ENCODE results near the gene MIEF1. TPM values are rescaled to one million over a fixed set of nuclear protein-coding genes. Genes with fewer than 3 reads are reported as not detected.

The MIEF1 gene
- total RNA-seq, 1 experiment from 2014 or later = 19.8 TPM

DNA sequence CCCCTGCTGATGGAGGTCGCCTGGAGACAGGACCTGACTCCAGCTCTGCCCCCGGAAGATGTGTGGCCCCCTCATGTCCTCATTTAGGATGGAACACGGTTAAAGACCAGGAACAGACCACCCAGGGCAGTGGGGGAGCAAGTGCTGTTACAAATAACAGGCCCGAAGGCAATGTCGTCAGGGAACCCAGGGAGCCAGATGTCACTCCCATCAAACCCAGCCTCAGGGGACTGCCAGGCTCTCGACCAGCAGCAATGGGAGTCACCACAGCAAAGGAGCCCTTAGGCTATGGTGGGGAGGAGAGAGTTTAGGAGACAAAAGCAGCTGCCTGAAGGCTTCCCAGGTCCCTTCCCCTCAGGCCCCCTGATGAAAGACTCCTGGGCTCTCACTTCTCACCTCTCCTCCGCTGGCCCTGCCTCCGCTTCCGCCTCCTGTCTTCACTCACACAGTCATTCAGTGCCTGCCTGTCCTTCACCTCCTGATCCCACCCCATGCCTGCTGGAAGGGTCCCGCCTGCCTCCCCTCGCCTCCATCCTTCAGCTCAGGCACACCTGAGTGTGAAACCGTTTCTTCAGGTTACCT lies 26.1 kb downstream of the MIEF1 start:
- DNase-seq (ENCODE audit: low spot score) = no peak

DNA sequence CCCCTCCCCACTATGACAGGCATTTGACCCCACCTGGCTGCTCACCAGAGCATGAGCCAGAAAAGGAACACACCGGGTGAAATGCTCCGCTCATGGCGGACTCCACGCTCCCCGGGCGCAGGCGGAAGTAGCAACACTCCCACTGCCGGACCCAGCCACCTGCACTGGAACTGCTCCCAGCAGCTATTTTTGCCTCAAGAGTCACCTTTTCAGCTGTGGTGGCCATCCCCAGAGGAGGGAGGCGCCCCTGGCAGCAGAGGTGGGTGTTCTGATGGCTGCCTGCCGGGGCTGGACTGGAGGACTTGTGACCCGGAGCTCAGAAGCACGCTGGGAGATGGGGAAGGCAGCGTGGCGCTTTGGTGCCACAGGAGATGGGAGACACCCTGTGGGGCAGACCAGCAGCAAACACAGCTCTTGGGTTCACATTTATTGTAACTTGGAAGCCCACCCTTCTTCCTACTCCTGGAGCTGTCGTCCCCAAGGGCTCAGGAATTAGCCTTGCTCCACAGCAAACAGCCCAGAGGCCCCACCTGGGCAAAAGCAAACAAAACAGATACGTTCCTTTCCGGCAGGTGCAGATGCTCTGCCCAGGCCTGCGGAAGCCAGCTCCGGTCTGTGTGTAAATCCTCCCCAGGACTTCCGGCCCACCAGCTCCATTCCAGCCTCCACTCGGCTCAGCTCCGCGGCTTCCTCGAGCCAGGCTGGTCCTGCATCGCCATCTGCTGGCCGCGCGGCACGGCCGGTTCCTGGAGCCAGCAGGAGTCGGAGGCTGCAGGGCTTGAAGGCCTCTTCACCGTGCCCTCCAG lies 26.8 kb downstream of the MIEF1 start:
- peak; percentile 87 for DNase-seq (ENCODE audit: low spot score)

DNA sequence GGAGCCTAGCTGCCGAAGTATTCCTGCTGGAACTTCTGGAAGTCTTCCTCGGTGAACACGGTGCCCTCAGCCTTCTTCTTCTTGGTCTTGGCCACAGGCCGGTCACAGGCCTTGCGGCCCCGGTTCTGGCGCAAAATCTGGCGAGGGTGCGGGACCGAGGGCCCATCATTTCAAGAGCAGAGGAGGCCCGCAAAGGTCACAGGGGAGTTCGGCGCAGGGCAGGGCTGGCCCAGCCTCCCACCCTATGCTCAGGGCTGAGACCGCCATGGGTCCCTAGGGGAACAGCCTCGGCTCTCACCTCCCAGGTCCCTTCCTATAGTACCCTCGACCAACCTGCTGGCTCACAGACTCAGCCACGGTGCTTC lies 27.4 kb downstream of the MIEF1 start:
- no peak for DNase-seq (ENCODE audit: low spot score)

DNA sequence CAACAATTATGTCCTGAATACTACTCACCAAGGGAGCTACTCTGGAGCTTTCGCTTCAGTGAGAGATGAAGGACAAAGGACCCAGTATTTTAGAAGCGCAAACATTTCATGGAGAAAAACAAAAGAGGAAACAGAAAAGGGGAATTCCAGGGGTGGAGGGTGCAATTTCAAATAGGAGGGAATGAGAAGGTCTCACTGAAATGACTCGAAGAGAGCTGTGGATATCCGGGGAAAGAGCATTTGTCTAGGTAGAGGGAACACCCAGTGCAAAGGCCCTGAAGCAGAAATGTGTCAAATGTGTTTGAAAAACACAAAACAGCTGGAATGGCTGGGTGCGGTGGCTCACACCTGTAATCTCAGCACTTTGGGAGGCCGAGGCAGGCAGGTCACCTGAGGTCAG lies 28.0 kb downstream of the MIEF1 start:
- DNase-seq (ENCODE audit: low spot score) = no peak

DNA sequence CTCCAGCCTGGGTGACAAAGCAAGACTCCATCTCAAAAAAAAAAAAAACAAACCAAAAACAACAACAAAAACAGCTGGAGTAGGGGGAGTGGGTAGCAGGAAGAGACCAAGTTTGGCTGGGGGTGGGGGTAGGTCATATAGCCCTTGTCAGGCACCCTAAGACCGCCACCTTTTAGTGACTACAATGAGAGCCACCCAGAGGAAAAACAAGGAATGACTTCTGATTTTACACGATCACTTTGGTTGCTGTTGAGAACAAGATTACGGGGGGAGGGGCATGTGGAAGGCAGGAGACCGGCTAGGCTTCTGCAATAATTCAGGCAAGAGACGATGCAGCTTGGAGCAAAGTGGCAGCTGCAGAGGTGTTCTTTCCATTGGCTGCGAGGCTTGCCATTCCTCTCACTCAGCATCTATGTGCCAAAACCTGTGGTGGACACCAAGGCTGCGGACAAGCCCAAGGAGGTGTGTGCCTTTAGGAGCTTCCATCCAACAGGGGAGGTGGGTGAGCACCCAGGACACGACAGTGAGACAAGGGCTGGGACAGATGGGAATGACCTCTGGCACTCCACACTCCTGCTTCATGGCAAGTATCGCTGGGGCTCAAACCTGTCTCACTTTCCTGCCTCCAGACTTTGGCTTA lies 28.7 kb downstream of the MIEF1 start:
- peak; percentile 53 for DNase-seq (ENCODE audit: low spot score)

DNA sequence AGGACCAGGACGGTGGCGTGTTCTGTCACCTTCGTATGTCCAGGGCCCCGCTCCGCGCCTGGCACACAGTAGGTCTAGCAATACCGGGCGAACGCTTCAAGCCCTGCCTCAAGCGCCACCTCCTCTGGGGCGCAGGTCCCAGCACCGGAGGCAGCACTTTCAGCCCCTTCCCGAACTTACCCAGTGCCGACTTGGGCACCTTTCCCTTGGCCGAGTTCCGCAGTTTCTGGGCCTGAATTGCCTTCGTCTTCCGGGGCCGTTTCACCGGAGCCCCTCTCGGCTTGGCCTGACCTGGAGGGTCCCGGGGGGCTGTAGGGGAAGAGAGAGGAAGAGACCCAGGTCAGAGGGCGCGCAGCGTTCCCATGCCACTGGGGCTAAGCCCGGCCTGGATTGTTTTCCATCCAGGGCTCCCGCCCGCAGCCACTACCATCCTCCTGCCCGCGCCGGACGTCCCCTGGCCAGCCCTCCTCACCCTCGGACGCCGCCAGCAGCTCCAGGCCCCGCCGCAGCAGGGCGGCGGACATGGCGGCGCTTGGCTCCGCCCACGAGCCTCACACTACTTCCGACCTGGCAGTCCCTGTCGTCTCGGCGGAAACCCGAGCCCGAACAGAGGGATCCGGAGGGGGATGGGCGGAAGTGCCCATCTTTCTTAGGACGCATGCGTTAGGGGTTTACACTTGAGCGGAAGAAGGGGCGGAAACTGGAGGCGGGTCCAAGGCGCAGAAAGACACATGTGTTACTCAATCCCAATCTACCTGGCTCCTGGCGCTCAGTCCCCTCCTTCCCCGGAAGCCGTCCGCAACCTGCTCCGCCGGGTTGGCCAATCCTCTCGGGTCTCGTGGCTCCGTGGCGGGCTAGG lies 30.4 kb downstream of the MIEF1 start, which contains the start of gene RPS19BP1:
TSS of gene RPS19BP1 (minus strand) at position 534 of the 859 bp plus-strand sequence. CDS start at position 524, 10 bp downstream.
- peak; percentile 100 for DNase-seq (ENCODE audit: low spot score)

DNA sequence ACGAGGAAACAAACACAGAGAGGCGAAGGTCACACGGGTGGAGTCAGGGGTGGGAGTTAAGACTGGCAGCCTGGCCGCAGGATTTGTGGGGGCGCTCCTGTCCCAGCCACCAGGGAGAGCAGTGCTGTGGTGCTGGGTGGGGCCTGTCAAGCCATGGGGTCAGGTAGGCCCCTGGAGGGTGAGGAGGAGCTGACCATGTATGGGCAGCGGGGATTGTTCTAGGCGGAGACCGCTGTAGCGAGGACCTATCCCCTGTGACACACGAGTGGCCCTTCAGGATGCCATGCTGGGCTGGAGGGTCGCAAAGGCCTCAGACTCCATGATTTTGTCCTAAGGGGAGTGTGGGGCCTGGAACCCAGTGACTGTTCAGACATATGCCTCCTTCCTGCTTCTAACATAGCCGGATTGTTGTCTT lies 32.0 kb downstream of the MIEF1 start:
- DNase-seq (ENCODE audit: low spot score) = no peak

DNA sequence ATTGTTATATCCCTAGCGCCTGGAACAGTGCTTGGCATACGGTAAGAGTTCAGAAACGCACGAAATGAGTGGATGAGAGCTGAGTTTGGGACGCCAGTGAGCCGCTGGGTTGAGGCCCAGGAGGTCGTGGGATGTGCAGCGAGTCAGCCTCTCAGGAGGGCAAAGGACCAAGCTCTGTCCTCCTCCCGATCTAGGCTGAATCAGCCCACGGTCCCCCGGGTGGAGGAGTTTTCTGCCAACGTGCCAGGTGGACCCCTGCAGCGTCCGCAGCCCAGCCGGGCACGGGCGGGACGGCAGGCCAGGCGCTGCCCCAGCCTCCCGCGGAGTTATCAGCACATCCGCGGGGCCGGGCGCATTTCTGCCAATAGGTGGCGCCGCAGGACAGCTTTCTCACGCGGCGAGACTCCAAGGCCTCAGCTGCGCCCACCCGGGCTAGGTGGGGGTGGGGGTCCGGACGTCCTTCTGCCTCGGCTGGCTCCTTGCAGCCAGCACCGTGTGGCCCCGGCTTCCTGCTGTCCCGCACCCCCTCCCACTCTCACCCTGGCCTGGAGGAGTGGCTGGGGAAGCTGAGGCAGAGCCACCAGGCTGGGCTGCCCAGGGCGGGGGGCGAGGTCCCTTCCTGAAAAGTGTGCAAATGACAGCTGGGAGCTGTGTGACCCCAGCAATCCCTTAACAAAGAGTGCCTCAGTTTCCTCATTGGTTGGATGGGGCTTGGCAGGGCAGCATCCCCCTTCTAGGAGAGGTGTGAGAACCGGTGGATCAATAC lies 32.7 kb downstream of the MIEF1 start:
- peak; percentile 50 for DNase-seq (ENCODE audit: low spot score)

DNA sequence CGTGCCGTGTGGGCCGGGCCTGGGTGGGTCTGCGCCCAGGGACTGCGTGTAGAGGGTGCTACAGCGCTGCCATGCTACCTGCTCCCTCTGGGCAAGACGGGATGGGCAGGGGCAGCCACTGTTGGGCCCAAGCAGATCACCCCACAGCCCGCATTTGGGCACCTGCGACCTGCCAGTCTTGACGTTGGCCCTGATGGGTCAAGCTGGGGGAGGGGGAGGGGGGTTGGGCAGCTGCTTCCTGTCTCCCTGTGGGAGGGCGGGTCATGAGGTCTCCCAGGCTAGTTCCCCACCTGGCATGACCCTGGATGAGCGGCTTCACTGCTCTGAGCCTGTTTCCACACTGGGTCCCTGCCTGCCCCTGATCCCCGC lies 33.3 kb downstream of the MIEF1 start:
- DNase-seq (ENCODE audit: low spot score) = no peak

DNA sequence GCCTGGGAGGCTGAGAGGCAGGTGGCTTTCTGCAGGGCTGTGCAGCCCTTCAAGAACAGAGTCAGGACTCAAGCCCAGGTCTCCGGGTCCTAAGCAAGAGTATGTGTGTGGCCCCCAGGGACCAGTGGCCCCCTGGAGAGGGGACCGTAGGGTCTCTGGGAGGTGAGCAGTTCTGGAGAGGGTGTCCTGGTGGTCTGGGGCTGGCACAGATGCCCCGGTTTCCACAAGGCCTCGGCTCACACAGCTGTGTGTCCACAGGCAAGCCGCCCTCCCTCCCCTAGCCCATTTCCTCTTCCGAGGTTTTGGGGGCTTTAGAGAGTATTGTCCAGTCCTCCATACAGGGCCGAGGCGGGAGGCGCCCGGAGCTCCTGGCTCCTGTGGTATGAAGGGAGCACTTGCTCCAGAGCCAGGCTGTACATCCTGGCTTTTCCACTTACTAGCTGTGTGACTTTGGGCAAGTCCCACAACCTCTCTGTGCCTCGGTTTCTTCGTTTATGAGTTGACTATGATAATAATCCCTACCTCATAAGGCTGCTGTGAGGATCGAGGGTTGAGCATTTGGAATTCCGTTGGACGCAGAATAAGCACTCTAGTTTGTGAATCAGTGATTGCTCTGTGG lies 33.9 kb downstream of the MIEF1 start:
- DNase-seq (ENCODE audit: low spot score) = no peak

DNA sequence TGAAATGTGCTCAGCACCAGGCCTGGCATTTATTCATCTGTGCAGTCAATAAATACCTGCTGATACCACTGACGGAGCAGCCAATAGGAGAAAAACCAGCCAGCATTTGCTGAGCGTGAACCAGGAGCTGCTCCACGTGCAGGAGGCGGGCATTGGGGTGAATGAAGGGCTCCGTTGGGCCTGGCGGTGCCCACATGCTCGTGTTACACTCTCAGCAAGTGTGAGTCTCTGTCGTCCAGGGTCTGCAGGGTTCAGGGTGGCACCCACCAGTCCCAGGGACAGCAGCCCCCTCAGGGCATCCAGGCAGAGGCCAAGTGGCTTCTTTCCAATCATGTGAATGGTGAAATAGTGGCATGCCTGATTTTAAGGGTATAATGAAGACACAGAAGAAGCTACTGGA lies 34.6 kb downstream of the MIEF1 start:
- DNase-seq (ENCODE audit: low spot score) = no peak

DNA sequence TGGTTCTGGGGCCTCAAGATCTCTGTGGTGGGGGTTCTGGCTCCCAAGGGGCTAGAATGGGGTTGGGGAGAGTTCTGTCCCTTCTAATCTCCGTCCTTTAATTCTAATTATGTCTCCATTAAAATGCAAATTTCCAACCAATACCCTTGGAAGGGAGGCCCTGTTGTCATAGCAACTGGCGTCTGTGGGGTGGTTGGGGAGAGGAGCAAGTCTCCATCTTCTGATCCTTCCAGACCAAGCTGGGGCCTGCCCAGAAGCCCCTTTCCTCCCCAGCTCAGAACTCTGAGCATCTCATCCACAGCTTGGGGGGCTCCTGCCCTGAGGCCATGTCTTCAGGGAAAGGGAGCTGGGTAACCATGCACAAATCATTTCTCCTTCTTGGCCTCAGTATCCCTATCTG lies 35.9 kb downstream of the MIEF1 start:
- no peak for DNase-seq (ENCODE audit: low spot score)

DNA sequence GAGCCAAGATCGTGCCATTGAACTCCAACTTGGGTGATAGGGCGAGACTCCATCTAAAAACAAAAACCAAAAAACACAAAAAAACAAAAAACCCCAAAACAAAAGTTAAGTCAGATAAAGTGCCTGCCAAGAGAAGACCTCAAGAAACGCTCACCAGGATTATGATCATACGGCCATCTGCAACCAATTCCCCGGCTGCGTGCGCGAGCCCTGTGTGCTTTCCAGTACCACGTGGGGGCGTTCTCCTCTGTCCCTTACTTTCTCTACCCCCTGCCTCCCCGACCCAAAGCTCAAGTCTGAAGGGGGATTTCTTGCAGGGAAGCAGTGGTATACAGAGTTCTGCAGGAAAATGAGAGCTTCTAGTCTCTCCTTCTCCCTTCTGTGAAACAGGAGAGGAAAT lies 41.0 kb downstream of the MIEF1 start:
- DNase-seq (ENCODE audit: low spot score) = no peak

DNA sequence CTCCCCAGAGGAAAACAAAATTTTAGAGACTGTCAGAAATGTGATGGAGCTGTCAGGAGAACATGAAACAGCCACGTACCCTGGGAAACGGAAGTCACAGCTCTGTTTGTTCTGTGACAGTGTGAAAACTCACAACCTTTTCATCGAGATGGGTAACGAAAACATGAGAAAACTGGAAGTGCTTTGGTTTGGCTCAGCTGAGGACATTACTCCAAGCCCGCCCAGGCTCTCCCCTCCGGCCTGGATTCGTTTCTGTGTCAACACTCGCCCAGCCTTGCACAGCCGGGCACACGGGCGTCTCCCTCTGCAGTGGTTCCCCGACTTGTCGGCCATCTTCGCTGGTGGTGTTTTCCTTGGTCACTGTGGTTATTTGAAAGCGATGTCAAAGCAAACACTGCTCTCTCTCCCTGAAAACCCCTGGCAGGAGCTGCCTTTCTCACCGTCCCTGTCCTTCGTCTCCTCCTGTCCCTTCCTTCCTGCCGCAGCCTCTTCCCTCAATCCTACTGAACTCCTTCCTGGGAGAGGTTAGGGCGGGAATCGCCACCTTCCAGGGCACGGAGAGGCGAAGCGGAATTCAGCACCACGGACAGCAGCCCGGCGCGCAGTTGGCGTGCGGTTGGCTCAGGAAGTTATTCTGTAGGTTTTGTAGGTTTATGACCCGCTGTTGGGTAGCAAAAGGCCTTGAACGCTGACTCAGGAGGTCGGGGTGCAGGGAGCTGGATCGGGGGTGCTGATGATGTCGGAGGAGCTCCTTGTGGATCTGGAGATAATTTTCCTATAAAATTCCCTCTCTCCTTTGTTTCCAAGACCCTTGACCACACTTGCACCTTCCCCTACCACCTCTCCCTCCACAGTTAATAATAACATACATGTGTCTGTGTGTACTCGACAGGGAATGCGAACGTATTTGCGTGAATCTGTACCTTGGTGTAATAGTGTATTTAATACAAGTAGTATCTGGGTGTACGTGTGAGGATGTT lies 43.6 kb downstream of the MIEF1 start:
- no peak for DNase-seq (ENCODE audit: low spot score)

DNA sequence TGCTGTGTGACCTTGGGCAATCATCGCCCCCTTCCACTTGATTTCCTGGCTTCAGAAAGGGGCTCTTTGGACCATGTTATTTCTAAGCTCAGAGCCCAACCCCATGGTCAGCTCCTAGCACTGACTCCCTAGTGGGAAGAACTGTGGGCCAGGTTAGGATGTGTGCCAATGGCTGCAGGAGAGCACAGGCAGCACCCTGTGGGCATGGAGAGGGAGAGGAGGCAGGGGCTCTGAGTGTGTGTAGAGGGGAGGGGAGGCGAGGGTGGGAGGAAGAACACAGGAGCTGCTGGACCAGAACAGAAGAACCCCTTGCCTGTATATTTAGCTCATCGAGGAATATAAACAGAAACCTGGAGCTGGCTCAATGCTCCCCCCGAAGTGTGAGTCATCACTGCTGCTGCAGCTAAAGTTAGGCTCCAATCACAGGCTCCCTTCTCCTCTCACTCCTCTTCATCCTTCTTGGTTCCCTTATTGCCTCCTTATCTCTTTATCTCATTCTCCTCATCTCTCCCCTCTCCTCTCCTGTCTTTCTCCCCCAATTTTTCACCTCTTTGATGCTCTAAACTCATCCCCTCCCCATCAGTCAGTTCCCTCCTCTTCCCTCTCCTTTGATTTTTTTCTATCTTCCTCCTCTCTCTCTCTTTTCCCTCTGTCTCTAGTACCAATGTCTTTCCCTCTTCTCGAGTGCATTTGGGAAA lies 44.9 kb downstream of the MIEF1 start:
- DNase-seq (ENCODE audit: low spot score) = peak; percentile 51

DNA sequence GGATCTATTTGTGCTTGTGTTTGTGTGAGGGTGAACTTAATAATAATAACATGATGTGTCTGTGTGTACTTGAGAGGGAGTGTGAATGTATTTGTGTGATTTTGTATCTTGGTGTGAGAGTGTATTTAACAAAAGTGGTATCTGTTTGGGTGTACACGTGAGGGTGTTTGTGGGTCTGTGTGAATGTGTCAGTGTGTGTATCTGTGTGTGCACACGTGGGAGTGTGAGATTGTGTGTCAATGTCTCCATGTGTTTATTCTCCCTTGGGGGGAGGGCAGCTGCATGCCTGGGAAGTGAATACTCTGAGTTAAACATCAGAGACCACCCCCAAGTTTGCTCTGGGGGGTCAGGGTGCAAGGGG lies 45.5 kb downstream of the MIEF1 start:
- DNase-seq (ENCODE audit: low spot score) = no peak

DNA sequence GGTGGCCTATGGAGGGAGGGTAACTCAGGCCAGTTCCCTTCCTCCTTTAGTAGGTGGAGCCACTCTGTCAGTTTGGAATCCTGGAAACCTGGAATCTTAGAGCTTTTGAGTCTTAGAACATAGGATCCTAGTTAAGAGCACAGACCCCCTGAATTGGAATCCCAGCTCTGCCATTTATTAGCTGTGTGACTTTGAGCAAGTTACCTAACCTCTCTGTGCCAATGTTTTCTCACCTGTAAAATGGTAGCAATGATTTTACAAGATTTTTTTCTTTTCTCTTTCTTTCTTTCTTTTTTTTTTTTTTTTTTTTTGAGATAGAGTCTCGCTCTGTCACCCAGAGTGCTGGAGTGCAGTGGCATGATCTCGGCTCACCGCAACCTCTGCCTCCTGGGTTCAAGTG lies 51.3 kb downstream of the MIEF1 start:
- DNase-seq (ENCODE audit: low spot score) = no peak

DNA sequence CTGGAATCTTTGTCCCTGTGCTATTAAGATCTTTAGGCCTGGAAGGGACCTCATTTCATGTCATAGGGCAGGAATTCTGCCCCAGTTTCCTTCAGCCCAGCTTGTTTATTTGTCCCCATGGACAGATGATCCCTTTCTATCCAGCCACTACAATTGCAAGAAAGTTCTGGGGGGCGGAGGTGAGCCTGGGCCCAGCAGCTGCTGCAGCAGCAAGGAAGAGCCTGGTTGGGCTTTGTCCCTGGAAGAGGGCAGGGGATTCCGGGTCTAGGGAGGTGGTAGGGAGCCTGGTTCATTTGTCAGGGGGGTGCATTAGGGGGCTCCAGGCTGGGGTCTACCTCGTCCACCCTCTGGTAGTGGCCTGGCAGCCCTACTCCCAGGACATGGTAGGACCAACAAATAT lies 52.1 kb downstream of the MIEF1 start:
- DNase-seq (ENCODE audit: low spot score) = no peak

Data from H4 (cell line).